AG20443 (cell line): ENCODE results near the gene ILKAP.

ENCODE experiments used
- DNase-seq: peaks from one replicate; pipeline ENCODE4 v3.0.0; 2012; ENCODE audit warnings: low spot score, mixed read lengths

ILKAP gene

DNA sequence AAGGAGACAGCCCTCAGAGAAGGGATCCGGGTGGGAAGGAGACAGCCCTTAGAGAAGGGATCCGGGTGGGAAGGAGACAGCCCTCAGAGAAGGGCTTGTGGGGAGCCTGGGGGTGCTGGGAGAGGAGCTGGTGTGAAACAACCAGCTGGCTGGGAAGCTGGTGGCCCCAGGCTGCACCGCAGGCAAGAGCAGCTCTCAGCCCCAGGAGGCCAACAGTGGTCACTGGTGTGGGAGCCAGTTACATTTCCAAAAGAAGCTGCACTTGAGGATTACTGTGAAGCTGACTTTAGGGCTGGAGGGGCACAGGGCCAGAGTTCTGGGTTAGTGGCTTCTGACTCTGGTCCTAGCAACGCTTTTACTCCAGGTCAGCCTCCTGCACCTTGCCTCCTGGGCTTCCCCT is 33.1 kb upstream of the ILKAP start:
- no peak for DNase-seq

DNA sequence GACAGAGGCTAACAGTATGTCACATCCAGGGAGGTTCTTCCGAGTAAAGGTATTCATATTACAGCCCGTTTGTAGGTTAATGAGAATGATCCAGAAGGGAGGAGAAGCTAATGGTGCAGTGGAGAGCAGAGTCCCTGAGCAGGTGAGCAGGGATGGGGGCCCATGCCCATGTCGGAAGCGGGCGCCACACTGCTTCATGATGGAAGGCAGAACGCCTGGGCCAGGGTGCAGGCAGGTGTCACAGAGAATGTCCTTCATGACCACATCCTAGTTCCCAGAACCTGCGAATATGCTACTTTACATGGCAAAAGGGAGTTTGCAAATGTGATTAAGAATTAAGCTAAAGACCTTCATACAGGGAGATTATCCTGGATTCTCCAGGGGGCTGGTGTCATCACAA is 32.4 kb upstream of the ILKAP start:
- DNase-seq = no peak

DNA sequence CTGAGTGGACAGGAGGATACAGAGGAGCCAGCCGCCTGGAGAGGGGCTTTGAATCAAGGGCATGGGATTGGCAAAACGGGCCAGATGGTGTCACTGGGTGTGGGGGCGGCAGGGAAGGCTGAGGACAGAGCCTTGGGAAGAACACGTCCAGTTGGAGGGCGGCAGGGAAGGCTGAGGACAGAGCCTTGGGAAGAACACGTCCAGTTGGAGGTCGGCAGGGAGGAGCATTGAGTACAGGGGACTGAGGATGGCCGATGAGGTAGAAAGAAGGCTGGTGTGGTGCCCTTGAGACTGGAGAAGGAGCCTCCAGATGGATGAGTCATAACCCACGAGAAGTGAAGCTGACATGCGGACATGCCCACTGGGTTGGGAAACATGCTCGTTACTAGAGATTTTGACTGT is 31.8 kb upstream of the ILKAP start:
- DNase-seq = peak; percentile 56

- DNase-seq = no peak
Measured at GRCh38 chr2:238233625-238234024, 30.1 kb upstream of the ILKAP start.

GRCh38 chr2:238231809-238232208 is 28.3 kb upstream of the ILKAP start:
- DNase-seq = no peak

- DNase-seq = peak; percentile 80
Measured at GRCh38 chr2:238231251-238231793, 27.8 kb upstream of the ILKAP start.

GRCh38 chr2:238230699-238231098 is 27.2 kb upstream of the ILKAP start:
- DNase-seq = no peak

GRCh38 chr2:238228700-238229099 is 25.2 kb upstream of the ILKAP start:
- DNase-seq = no peak

DNA sequence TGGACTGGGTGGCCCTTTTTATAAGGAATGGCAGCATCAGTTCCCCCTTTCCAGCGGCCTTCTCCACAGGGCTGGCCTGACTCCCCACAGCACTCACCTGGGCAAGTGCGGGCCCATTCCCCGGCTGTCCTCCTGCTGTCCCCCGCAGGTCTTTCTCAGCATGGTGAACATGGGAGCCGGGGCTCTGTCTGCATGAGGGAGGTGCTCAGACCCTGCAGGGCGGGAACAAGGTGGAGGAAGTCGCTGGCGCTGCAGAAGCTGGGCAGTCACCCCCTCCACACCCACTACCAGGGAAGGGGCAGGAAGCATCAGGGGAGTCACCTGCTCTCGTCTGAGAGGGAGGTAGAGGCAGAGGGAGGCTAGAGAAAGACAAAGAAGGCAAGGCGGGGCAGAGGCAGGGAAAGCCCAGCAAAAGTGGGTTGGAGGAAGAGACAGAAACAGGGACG is 24.1 kb upstream of the ILKAP start:
- DNase-seq = no peak

DNA sequence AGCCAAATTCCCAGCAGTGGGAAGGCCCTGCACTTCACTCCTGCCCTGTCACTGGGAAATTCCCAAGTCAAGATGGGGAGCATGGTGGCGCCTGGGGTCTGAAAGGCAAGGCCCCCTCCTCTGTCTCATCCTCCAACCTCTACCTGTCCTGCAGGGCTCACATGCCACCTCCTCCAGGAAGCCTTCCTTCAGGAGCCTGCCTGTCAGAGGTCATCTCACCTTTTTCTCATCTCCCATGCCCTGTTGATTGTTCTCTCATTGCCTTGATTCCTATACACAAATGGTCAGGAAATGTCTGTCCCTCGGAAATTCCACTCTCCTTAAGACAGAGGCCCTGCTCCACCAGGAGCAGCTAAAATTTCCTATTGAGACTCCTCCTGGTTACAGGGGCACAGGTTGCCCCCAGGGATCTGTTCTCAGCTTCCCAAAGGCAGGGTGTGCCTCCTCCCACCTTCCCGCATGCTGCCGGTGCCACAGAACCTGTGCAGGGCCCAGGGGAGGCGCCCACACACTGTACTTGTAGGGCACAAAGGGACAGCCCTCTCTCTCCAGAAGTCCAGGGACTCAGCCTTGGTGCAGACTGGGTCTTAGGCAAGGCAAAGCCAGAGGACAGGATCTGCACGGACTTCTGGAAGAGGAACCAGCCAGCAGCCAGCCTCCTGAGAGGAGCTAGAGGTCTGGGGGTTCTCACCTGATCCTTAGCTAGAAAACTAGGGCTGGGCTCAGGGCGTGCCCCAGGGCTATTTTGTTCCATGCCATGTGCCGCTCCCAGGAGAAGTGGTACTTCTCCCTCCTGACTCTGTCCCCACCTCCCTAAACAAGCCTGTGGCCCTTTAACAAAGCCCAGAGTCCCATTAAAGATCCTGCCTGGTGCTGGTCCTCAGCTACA is 23.4 kb upstream of the ILKAP start:
- no peak for DNase-seq

DNA sequence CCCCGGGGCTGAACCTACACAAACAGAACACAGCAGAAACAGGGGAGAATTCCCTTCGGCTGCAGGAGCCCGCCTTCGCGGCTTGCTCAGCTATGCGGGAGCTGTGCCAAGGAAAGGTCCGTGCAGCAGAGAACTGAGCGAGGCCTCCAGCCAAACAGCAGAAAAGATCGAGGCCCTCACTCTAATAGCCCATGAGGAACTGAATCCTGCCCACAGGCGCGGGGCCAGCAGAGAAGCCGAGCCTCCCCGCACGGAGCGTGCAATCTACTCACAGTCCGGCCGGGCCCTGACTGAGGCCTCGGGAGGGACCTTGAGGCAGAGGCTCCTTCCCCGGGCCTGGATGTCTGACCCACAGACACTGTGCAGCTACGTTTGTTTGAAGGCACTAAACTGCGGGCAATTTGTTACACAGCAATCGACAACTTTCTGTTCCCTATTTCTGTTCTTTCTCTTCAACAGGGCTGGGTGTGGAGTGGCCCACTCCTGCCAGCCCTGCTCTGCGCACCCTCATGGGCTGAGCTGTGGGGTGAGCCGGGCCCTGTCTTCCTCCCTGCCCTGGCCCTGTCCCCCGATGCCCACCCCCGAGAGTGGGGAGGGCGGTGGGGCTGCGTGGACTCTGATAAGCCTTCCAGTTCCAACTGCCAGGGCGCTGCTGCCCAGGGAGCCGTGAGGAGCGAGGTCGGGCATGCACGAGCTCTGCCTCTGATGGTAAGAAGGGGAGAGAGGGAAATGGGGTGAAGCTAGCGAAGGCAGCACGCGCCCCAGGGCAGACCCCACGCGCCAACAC is 22.6 kb upstream of the ILKAP start:
- DNase-seq = no peak

DNA sequence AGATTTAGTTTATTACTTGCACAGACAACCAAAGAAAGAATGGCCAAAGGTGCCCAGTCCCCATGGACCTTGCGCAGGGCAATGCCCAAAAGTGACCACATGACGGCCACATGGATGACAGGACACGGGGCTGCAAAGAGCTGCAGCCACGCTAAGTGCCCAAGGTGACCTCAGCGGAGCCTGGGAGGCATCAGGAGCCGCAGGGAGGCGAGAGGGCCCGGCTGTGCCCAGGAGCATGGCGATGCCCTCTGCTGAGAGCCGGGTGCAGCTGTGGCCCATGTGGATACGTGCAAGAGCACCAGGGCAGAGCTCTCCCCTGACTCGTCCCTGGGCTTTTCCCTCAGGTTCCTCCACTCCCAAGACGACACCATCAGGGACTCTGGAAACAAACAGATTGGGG is 21.6 kb upstream of the ILKAP start:
- no peak for DNase-seq

DNA sequence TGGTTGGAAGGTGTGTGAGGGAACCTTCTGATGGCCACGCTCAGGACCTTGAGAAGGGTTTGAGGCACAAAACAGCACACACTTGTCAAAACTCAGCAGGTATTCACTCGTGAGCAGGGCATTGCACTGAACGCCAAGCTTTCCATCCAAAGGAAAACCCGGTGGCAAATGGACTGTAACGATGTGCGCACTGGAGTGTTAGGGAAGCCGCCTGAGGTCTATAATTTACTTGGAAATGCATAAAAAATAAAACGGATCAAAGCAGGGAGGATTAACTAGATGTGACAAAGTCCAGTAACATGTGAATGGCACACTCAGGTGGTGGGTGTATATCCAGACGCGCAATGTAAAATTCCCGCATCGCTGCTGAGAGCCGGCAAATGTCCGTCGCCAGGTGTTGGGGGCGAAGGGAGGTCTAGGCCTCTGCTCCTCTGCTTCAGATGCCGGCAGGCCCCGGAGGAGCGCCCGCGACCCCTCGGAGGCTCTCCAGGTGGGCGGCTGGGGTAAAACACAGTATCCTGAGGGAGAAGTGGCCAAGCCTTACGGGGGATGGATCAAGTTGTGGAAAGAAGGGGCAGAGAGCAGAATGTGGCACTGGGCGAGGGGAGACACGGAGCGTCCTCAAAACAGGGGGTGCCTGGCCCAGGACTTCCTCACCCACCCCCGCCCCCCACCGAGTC is 21.0 kb upstream of the ILKAP start:
- no peak for DNase-seq

DNA sequence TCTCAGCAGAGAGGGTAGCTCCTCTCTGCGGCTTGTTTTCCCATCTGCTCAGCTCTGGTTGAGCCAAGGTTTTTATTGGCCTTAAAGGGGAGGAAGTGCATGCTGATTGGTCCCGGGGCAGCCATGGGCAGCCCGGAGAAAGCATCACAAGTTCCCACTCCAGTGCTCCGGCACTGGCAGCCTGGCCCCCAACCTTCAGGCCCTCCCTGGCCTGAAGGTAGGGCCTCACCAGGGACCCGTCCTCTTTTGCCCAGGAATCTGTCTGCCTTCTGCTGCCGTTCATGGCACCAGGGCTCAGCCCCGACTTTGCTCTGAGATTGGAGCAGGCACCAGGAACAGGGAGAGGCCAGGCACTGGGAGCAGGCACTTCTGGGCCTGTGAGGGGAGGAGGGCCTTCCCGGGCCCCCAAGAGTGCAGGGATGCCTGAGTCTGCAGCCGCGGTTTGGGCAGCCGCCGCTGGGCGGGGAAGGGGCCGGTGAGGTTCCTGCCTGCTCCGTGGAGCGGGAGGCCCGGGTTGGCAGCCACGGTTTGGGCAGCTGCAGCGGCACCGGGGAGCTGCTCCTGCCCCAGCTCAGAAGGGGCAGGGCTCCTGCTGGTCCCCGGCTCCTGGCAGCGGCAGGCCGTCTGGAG is 17.5 kb upstream of the ILKAP start:
- no peak for DNase-seq

DNA sequence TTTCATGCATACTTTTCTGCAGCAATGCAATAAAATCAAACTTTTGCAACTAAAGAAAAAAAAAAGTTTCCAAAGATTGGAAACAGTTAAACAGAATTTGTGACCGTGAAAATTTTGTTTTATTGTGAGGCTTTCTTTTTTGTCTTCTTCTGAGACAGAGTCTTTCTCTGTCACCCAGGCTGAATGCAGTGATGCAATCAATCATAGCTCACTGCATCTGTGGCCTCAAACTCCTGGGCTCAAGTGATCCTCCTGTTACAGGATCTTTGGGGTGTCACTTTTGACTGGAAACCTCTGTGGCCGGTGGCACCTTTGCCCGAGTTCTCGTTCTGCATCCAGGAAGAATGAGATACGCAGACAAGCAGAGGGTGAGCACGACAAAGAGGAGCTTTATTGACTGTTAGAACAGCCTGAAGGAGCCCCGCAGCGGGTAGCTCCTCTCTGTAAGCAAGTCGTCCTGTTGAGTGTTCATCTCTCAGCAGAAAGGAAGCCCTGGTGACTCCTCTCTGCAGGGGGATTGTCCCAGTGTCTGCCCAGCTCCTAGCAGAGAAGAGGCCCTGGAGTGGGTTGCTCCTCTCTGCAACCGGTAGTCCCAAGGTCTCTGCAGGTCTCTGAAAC is 16.9 kb upstream of the ILKAP start:
- DNase-seq = no peak

DNA sequence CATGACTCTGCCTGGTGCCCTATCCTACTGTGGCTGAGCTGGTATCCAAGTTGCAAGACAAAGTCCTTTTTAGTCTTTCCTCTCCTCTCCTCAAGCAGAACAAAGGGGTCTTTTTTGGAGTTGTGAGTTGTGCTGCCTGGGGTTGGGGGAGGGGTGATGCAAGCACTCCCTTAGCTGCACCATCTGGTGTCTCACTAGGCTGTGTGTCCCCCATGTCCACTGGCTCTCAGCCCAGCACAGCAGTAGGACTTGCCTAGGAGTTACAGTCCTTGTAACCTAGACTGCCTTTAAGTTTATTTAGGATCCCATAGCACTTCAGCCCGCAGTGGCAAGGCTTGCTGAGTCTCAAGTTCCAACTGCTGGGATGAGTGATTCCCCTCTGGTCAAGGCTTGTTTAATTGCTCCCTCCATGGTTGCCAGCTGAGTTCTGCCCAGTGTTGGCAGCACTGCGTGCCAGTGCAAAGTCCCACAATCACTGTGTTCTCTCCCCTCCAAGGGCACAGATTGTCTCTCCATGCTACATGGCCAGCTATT is 13.2 kb upstream of the ILKAP start:
- DNase-seq = no peak

- DNase-seq = no peak
Measured at GRCh38 chr2:238207006-238207405, 3.5 kb upstream of the ILKAP start.

- DNase-seq = no peak
Measured at GRCh38 chr2:238203973-238204683, 633 bp upstream of the ILKAP start.

- DNase-seq = peak; percentile 50
Measured at GRCh38 chr2:238202326-238203093, 985 bp downstream of the ILKAP start.

DNA sequence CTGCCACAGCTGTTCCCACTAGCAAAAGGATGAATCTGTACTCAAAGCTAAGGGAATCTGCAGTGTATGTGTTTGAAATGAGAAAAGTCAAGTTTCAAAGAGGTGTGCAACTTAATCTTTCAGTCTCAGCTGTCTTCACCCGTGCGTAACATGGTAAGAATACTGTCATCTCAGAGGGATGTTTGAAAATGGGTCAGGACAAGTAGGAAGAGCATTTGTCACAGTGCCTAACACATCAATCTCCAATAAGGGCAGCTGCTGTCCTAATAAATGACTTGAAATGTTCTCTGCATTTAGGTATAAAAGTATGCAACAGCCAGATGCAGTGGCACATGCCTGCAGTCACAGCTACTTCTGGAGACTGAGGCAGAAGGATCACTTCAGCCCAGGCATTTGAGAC is 13.1 kb downstream of the ILKAP start:
- no peak for DNase-seq
